ENCODE measurements around the gene DHRS3. TPM values are rescaled to one million over a fixed set of nuclear protein-coding genes. Genes with fewer than 3 reads are reported as not detected.
"Not testable (repeated sequence)": the region's sequence is repeated elsewhere in the genome, so short reads cannot be mapped to it uniquely, and the experiment has no call there.

The DHRS3 gene
- total and polyA plus RNA-seq, 8 donors, result 47.7 to 98.6 (median 62.0) TPM

- Histone ChIP-seq H3K36me3 (no peaks in the 10 kb centered on the region), H3K4me1 (peaks cover 0 to 7% (median 0%) of the 10 kb centered on the region in 3 donors), H3K4me3 (no peak overlapping the region), H3K9me3 (no peaks in the 10 kb centered on the region), H3K27me3 (no peaks in the 10 kb centered on the region), H3K27ac (no peak overlapping the region)
- ATAC-seq (peak; percentile 17 to 46 (median 34)), DNase-seq (peak in 1 of 6 donors; percentile 50), FAIRE-seq (no peak)
- intact Hi-C loops (cut with DNase I), result no loop called here
- no peak for TF ChIP-seq CTCF (IDR thresholded peaks at IDR 0.05)
- 87% methylated on average over 17 of the region's 17 CpGs for WGBS, 2 donors
These were observed 76.5 kb downstream of the DHRS3 start for GRCh38 chr1:12541274-12542137.

- intact Hi-C loops (cut with DNase I), result no loop called here
- no peaks in the 10 kb centered on the region for H3K9me3 ChIP-seq
- FAIRE-seq, result no peak
- no peak overlapping the region for H3K4me3 ChIP-seq
- WGBS, 2 donors, result 83 to 84% methylated on average over 17 of the region's 17 CpGs
- no peaks in the 10 kb centered on the region for H3K27me3 ChIP-seq
- peak in 2 of 4 donors; percentile 5 to 6 for ATAC-seq
- TF ChIP-seq CTCF (IDR thresholded peaks at IDR 0.05), result no peak
- H3K36me3 ChIP-seq, result no peaks in the 10 kb centered on the region
- H3K27ac ChIP-seq, result peak overlapping the region in 1 of 4 donors; percentile 38
- peaks cover 0 to 7% (median 0%) of the 10 kb centered on the region in 3 donors for H3K4me1 ChIP-seq
- DNase-seq, result peak in 1 of 6 donors; percentile 42
These were observed 77.3 kb downstream of the DHRS3 start for GRCh38 chr1:12540580-12541273.

- no peaks in the 10 kb centered on the region for H3K27me3 ChIP-seq
- peak overlapping the region in 1 of 4 donors; percentile 38 for H3K27ac ChIP-seq
- 62 to 63% methylated on average over 33 to 34 of the region's 34 CpGs for WGBS, 2 donors
- intact Hi-C loops (cut with DNase I), result no loop called here
- no peaks in the 10 kb centered on the region for H3K9me3 ChIP-seq
- peak; percentile 28 to 71 (median 67) for ATAC-seq
- TF ChIP-seq CTCF (IDR thresholded peaks at IDR 0.05), result no peak
- peak in 4 of 6 donors; percentile 36 to 69 (median 51) for DNase-seq
- FAIRE-seq, result no peak
- no peaks in the 10 kb centered on the region for H3K36me3 ChIP-seq
- no peak overlapping the region for H3K4me3 ChIP-seq
- H3K4me1 ChIP-seq, result peaks cover 0 to 7% (median 0%) of the 10 kb centered on the region in 3 donors
These were observed 78.1 kb downstream of the DHRS3 start for GRCh38 chr1:12539705-12540579.

GRCh38 chr1:12539320-12539704, 78.7 kb downstream of the DHRS3 start:
- no peak overlapping the region for H3K4me3 ChIP-seq
- no peak for TF ChIP-seq CTCF (IDR thresholded peaks at IDR 0.05)
- peaks cover 0 to 7% (median 0%) of the 10 kb centered on the region in 3 donors for H3K4me1 ChIP-seq
- WGBS, 2 donors, result 93 to 97% methylated on average over 2 of the region's 2 CpGs
- DNase-seq, result peak in 1 of 6 donors; percentile 21
- intact Hi-C loops (cut with DNase I), result no loop called here
- H3K36me3 ChIP-seq, result no peaks in the 10 kb centered on the region
- no peaks in the 10 kb centered on the region for H3K9me3 ChIP-seq
- no peak overlapping the region for H3K27ac ChIP-seq
- no peak for ATAC-seq
- no peak for FAIRE-seq
- H3K27me3 ChIP-seq, result no peaks in the 10 kb centered on the region

- intact Hi-C loops (cut with DNase I); H3K9me3 ChIP-seq; H3K27ac ChIP-seq; H3K36me3 ChIP-seq; FAIRE-seq; ATAC-seq; H3K4me1 ChIP-seq; H3K27me3 ChIP-seq; DNase-seq; H3K4me3 ChIP-seq: not testable (repeated sequence)
- 85 to 90% methylated on average over 3 of the region's 3 CpGs for WGBS, 2 donors
These were observed 79.5 kb downstream of the DHRS3 start for GRCh38 chr1:12538536-12538935.
